ENCODE data around the gene RND3.

The RND3 gene

GRCh38 chr2:150472511-150472899 is 15.0 kb downstream of the RND3 start:
- TF ChIP-seq, protein P1, sequence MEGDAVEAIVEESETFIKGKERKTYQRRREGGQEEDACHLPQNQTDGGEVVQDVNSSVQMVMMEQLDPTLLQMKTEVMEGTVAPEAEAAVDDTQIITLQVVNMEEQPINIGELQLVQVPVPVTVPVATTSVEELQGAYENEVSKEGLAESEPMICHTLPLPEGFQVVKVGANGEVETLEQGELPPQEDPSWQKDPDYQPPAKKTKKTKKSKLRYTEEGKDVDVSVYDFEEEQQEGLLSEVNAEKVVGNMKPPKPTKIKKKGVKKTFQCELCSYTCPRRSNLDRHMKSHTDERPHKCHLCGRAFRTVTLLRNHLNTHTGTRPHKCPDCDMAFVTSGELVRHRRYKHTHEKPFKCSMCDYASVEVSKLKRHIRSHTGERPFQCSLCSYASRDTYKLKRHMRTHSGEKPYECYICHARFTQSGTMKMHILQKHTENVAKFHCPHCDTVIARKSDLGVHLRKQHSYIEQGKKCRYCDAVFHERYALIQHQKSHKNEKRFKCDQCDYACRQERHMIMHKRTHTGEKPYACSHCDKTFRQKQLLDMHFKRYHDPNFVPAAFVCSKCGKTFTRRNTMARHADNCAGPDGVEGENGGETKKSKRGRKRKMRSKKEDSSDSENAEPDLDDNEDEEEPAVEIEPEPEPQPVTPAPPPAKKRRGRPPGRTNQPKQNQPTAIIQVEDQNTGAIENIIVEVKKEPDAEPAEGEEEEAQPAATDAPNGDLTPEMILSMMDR (IDR thresholded peaks at IDR 0.05), result no peak

DNA sequence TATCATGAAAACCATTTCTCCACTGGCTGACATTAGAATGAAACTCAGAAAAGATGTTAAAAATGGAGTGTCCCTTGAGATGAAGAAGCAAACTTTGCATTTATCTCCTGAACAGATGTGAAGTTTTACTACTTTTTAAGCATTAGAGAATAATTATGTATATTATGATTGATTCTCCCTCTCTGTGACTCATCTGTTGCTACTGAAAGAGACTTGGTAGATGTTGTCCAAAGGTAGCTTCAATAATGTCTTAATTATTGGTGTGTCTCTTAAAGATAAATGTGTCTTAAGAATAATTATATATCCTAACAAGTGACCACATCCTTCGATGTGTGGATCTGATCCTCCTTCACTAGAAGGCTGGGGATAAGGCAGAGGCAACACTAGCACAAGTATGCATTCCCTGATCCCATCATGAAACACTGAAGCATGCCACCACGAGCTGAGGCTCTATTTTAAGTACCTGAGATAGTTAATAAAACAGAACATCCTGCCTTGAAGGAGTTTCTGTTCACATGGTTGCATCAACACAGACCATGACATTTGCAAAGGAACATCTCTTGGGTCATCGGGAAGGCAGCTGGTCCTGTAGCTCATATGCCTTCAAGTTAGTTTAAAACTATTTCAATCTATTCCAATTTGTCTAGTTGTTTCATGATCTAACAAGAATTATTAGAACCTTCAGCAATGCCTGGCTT is 15.5 kb downstream of the RND3 start:
- TF ChIP-seq, protein P1 (IDR thresholded peaks at IDR 0.05), result no peak

DNA sequence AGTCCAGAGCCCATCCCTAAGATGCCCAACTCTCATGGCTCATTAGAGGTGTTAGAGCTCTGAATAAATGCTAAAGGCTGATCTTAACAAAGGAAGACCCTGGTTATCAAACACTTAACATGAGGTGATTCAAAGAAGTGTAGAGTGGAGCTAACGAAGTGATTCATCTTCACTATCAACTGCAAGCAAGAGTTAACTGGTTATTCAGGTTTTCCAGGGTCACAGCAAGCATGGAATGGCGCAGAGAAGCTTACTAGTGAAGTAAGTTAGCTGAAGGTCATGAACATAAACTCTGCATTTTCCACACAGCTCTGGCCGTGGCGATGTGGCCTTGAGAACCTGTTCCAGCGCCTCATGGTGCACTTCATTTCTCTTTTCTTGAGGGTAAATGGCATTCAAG is 17.0 kb downstream of the RND3 start:
- TF ChIP-seq, protein P1 (IDR thresholded peaks at IDR 0.05), result no peak

DNA sequence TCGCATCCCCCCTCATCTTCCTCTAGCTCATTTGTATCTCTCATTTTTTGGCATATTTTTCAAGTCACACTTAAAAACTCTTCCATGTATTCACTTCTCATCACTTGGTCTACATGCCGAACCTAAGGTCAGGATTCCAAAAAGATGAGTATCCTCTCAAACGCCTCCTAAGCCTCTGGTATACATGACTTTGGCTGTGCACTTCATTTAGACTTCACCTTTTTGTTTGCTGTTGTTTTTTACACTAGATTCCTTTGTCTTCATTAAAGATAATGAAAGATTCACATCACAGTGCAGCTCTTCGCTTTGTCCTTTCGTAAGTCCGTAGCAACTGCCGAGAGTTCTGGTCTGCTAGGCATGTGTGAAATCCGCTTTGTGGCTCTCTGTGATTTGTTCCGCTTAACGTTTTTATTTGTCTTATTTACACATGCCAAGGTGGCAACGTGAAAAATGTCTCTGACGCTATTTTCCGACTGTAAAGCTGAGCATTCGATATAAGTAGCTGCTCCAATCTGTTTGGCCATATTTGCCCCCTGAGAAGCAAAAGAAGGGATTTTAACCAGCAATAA is 17.7 kb downstream of the RND3 start:
- TF ChIP-seq, protein P1 (IDR thresholded peaks at IDR 0.05), result no peak

GRCh38 chr2:150468350-150468960 is 19.0 kb downstream of the RND3 start:
- TF ChIP-seq, protein P1 (IDR thresholded peaks at IDR 0.05), result no peak

- TF ChIP-seq, protein P1 (IDR thresholded peaks at IDR 0.05), result no peak
These were observed 19.9 kb downstream of the RND3 start for GRCh38 chr2:150467621-150467963.

DNA sequence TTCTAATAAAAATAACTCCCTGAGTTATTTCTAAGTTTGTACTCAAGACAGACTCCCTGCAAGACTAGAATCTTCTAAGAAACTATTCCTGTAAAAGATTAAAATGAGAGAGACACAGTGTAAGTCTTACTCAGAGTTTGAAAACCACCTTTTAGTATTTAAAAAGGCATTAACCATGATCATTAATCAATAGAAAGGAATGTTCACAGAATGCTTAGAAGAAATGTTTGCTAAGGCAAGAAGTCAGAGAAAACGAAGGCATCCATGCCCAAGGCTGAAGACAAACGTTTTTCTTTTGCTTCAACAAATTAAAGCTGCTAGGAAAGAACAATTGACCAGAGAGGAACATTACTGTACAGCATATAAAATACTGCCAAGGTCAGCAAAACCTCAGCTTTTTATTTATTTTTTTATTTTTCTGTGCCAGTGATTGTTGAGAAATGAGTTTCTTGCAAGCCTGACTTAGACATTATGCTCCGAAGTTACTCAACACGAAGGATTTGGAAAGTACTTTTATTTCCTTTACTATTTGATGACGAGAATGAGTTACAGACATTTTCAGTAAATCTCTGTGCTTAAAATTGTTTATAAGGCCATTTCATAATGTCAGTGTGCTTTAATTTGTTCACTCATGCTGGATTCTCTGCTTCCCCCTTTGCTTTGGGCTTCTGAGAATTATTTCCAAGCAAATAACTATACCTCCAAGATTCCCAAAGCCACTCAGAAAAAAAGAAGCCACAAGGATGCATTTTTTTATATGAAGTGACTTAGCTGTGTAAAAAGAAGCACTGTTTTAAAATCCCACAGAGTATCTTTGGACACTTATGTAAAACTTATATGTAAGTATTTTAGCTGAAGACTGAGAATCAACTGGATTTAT is 20.5 kb downstream of the RND3 start:
- TF ChIP-seq, protein P1 (IDR thresholded peaks at IDR 0.05), result no peak
